ENCODE results near the gene SETDB1.

- TF ChIP-seq CTCF (IDR thresholded peaks at IDR 0.05; ENCODE audit: poor library complexity) (no peak), EZH2 (IDR thresholded peaks at IDR 0.05; ENCODE audit: borderline replicate concordance) (no peak), EZH2phosphoT487 (IDR thresholded peaks at IDR 0.05; ENCODE audit: low read depth, severe bottlenecking, unreplicated experiment) (no peak)
Observed at GRCh38 chr1:151009674-151010345, 83.6 kb downstream of the SETDB1 start.
